Endothelial cell of umbilical vein (primary cell): ENCODE data around the gene MYBPHL. TPM values are rescaled to one million over a fixed set of nuclear protein-coding genes. Genes with fewer than 3 reads are reported as not detected.

Experiments
- BruUV-seq: library from RNA; stranded (reverse); fragments of 400-500 nt; replicated peaks from 2 replicates; lab custom pipeline; 2021; lab: Mats Ljungman, UMichigan
- CTCF ChIA-PET: fragments of 300-600, 350-600 bp; sonication (Branson Sonifier 250); formaldehyde crosslinking; loops from one replicate; lab custom pipeline; 2021; ENCODE audit warnings: antibody characterized with exemption, inconsistent platforms; lab: Charles Lee
- POLR2A ChIA-PET: fragments of 300-600, 350-600 bp; sonication (Branson Sonifier 250); formaldehyde crosslinking; loops from one replicate; lab custom pipeline; 2021; ENCODE audit warnings: antibody characterized with exemption, inconsistent platforms; lab: Charles Lee
- DNase-seq: peaks from one replicate; pipeline ENCODE4 v3.0.0-alpha.2; 2011; ENCODE audit warnings: low read depth, low spot score
- FAIRE-seq: peaks from 2 replicates; lab custom pipeline; 2011; peaks lifted over from hg19 to GRCh38; lab: Jason Lieb, UNC
- H2AFZ ChIP-seq: 2 replicates; pipeline ENCODE4 v1.6.0; 2012; ENCODE audit warnings: low read depth, low read length, control low read depth, inconsistent platforms
- H3K27ac ChIP-seq: 2 replicates; pipeline ENCODE4 v1.5.1; 2011; ENCODE audit warnings: low read depth, mild to moderate bottlenecking, control low read depth, low read length, moderate library complexity; ENCODE audit not compliant: insufficient read depth
- H3K27me3 ChIP-seq, 2 experiments: 2 replicates each; pipeline versions ENCODE4 v1.6.0 to v1.6.1; 2011; ENCODE audit warnings: low read length in 2 of 2, mixed read lengths in 1 of 2; ENCODE audit not compliant: control insufficient read depth in 2 of 2, insufficient read depth in 2 of 2
- H3K36me3 ChIP-seq, 2 experiments: 2 replicates in 1 of 2; 3 replicates in 1 of 2; pipeline ENCODE4 v1.5.1; 2011; ENCODE audit warnings: low read length in 2 of 2, mild to moderate bottlenecking in 1 of 2, moderate library complexity in 1 of 2; ENCODE audit not compliant: control insufficient read depth in 2 of 2, insufficient read depth in 2 of 2; ENCODE audit errors: extremely low read depth in 1 of 2
- H3K4me1 ChIP-seq: 3 replicates; pipeline ENCODE4 v1.5.1; 2011; ENCODE audit warnings: mild to moderate bottlenecking, low read length; ENCODE audit not compliant: control insufficient read depth, insufficient read depth; ENCODE audit errors: extremely low read depth
- H3K4me2 ChIP-seq: 2 replicates; pipeline ENCODE4 v1.6.1; 2011; ENCODE audit warnings: low read length, control low read depth, mixed read lengths; ENCODE audit not compliant: insufficient read depth
- H3K4me3 ChIP-seq, 3 experiments: fragments of 200-600 bp in 1 of 3; sonication (generic), shearing (Covaris generic) in 1 of 3; replicated peaks in 1 of 3; 2 replicates each; pipeline ENCODE4 v1.5.1; 2011 to 2016; ENCODE audit warnings: control low read depth in 3 of 3, low read length in 3 of 3, mild to moderate bottlenecking in 2 of 3, inconsistent platforms in 1 of 3, low read depth in 1 of 3, moderate library complexity in 1 of 3; ENCODE audit not compliant: insufficient read depth in 1 of 3
- H3K79me2 ChIP-seq: 2 replicates; pipeline ENCODE4 v1.6.0; 2012; ENCODE audit warnings: low read length, inconsistent platforms; ENCODE audit not compliant: control insufficient read depth, insufficient read depth
- H3K9ac ChIP-seq: replicated peaks from 2 replicates; pipeline ENCODE3; 2011; ENCODE audit warnings: low read length, control low read depth; ENCODE audit not compliant: insufficient read depth; ENCODE audit errors: extremely low read depth
- H3K9me1 ChIP-seq: replicated peaks from 3 replicates; pipeline ENCODE4 v1.6.0; 2011; ENCODE audit warnings: mild to moderate bottlenecking, low read length; ENCODE audit not compliant: control insufficient read depth, insufficient read depth; ENCODE audit errors: extremely low read depth
- H3K9me3 ChIP-seq: replicated peaks from 2 replicates; pipeline ENCODE4 v1.5.1; 2012; ENCODE audit warnings: low read length, inconsistent platforms; ENCODE audit not compliant: control insufficient read depth, insufficient read depth
- H4K20me1 ChIP-seq: replicated peaks from 2 replicates; pipeline ENCODE3; 2011; ENCODE audit warnings: mild to moderate bottlenecking, low read length; ENCODE audit not compliant: control insufficient read depth, insufficient read depth; ENCODE audit errors: extremely low read depth
- CTCF ChIP-seq, 2 donors: IDR thresholded peaks; 1 replicate in 1 of 2; 2 replicates in 1 of 2; pipeline ENCODE4 v1.5.1; 2011; ENCODE audit warnings: low read length in 2 of 2, mild to moderate bottlenecking in 2 of 2, moderate library complexity in 2 of 2, control low read depth in 1 of 2, inconsistent platforms in 1 of 2, low read depth in 1 of 2; ENCODE audit not compliant: insufficient read depth in 1 of 2; ENCODE audit errors: extremely low read depth in 1 of 2
- EZH2 ChIP-seq: IDR thresholded peaks from 2 replicates; pipeline ENCODE4 v1.6.1; 2012; ENCODE audit warnings: borderline replicate concordance, low read depth, mild to moderate bottlenecking, moderate library complexity, low read length, inconsistent platforms; ENCODE audit not compliant: severe bottlenecking
- FOS ChIP-seq: IDR thresholded peaks from 2 replicates; pipeline ENCODE4 v1.6.1; 2011; ENCODE audit warnings: mild to moderate bottlenecking, low read length, moderate library complexity, borderline replicate concordance; ENCODE audit not compliant: insufficient read depth
- GATA2 ChIP-seq: IDR thresholded peaks from 2 replicates; pipeline ENCODE4 v1.7.0; 2011; ENCODE audit warnings: low read depth, mild to moderate bottlenecking, moderate library complexity, mixed read lengths, low read length; ENCODE audit not compliant: insufficient read length, insufficient read depth
- JUN ChIP-seq: IDR thresholded peaks from 2 replicates; pipeline ENCODE4 v1.6.1; 2011; ENCODE audit warnings: borderline replicate concordance, low read depth; ENCODE audit not compliant: insufficient read length, insufficient read depth
- MAX ChIP-seq: IDR thresholded peaks from 2 replicates; pipeline ENCODE4 v1.6.1; 2011; ENCODE audit not compliant: insufficient read depth, insufficient read length
- MYC ChIP-seq: IDR thresholded peaks from one replicate; pipeline ENCODE4 v1.6.1; 2011; ENCODE audit warnings: mild to moderate bottlenecking, low read depth, low read length
- POLR2A ChIP-seq: IDR thresholded peaks from 2 replicates; pipeline ENCODE4 v1.6.1; 2012; ENCODE audit warnings: low read depth, mild to moderate bottlenecking, control low read depth, low read length
- POLR2AphosphoS5 ChIP-seq: IDR thresholded peaks from 2 replicates; pipeline ENCODE4 v1.6.1; 2012; ENCODE audit warnings: low read depth, mild to moderate bottlenecking, control low read depth, low read length, moderate library complexity; ENCODE audit not compliant: insufficient read depth
- dilution Hi-C: fragments of 300-500 bp; cut with MboI; formaldehyde crosslinking; loops from one replicate; pipeline ENCODE4 v1.15.0; 2019; ENCODE audit warnings: low sequenced_read_pairs; ENCODE audit not compliant: extremely low pct_ligation_motif_present
- intact Hi-C: fragments of 100-400 bp; cut with micrococcal nuclease; formaldehyde crosslinking; loops from one replicate; pipeline ENCODE4 v1.10.0; 2022
- polyA plus RNA-seq, 4 experiments: library from polyadenylated mRNA; depleted of rRNA in 3 of 4; stranded (reverse) in 3 of 4; unstranded in 1 of 4; fragments of >200 nt; gene quantifications; 2 replicates each; pipeline versions ENCODE4 v1.2.1 to v1.2.3, GENCODE V29; 2011 to 2012; ENCODE audit warnings: missing spikeins in 1 of 4
- total RNA-seq: library from RNA; stranded (reverse); gene quantifications from 2 replicates; pipeline ENCODE4 v1.2.3, GENCODE V29; 2021

MYBPHL gene
- total and polyA plus RNA-seq, 2 donors (not counting 3 experiments of a cell fraction or from before 2014, with no cell fraction given) = not detected

- POLR2A ChIA-PET = no interaction called here
- no TSS peak for BruUV-seq
- TF ChIP-seq POLR2AphosphoS5 (no peak), CTCF (IDR thresholded peaks at IDR 0.05; ENCODE audit: extremely low read depth in 1 of 2, insufficient read depth in 1 of 2, low read depth in 1 of 2, low read length in 2 of 2) (no peak), JUN (no peak), GATA2 (no peak), FOS (no peak), MAX (no peak), MYC (no peak), POLR2A (no peak), EZH2 (no peak)
- H3K9me3 ChIP-seq = no peaks in the 10 kb centered on the region
- CTCF ChIA-PET = interaction anchor here (0.9 kb wide), 1 partner anchor 264 kb away, joined by 3 read pairs; no protein-coding TSS in a partner anchor
- H3K36me3 ChIP-seq = no peaks in the 10 kb centered on the region
- no peaks in the 10 kb centered on the region for H3K4me1 ChIP-seq
- intact Hi-C loops (no loop called here), dilution Hi-C loops (no loop called here)
- FAIRE-seq (no peak), DNase-seq (no peak)
- H3K4me2 ChIP-seq = no peak overlapping the region
- H3K79me2 ChIP-seq = no peaks in the 10 kb centered on the region
- no peak overlapping the region for H3K9ac ChIP-seq
- H3K27me3 ChIP-seq = no peaks in the 10 kb centered on the region
- H3K27ac ChIP-seq = no peak overlapping the region
- H3K9me1 ChIP-seq = no peaks in the 10 kb centered on the region
- H4K20me1 ChIP-seq = no peaks in the 10 kb centered on the region
- H3K4me3 ChIP-seq = no peak overlapping the region
- no peak overlapping the region for H2AFZ ChIP-seq
Measured at GRCh38 chr1:109269212-109269980, 37.4 kb downstream of the MYBPHL start.
